IMR-90 (cell line): ENCODE data around the gene FAXDC2. TPM values are rescaled to one million over a fixed set of nuclear protein-coding genes. Genes with fewer than 3 reads are reported as not detected.

Source experiments
- ATAC-seq: fragments of 200-7000 bp; cut with Tn5 transposase; 2 replicates; pipeline ENCODE4 v1.9.1; 2020; ENCODE audit warnings: low read depth, mild to moderate bottlenecking, moderate library complexity
- BruUV-seq: library from RNA; stranded (reverse); fragments of 400-500 nt; replicated peaks from 2 replicates; lab custom pipeline; 2021; lab: Mats Ljungman, UMichigan
- CTCF ChIA-PET: fragments of 300-600 bp; formaldehyde crosslinking; extraction: SDS; loops from one replicate; lab custom pipeline; 2021; ENCODE audit warnings: antibody characterized with exemption; lab: Yijun Ruan, JAX
- POLR2A ChIA-PET: fragments of 300-600 bp; sonication (Branson Sonifier 250); formaldehyde crosslinking; loops from one replicate; lab custom pipeline; 2022; ENCODE audit warnings: antibody characterized with exemption; ENCODE audit not compliant: unreplicated experiment; lab: Charles Lee
- DNase-seq: peaks from one replicate; pipeline ENCODE4 v3.0.0; 2013
- H2AFZ ChIP-seq: replicated peaks from 2 replicates; pipeline ENCODE3; 2013; ENCODE audit warnings: low read length, mild to moderate bottlenecking; ENCODE audit not compliant: poor library complexity
- H2AK5ac ChIP-seq: 2 replicates; pipeline ENCODE4 v1.6.1; 2013; ENCODE audit warnings: low read depth, low read length, inconsistent platforms
- H2AK9ac ChIP-seq: replicated peaks from 2 replicates; pipeline ENCODE3; 2013; ENCODE audit warnings: mild to moderate bottlenecking, low read depth, low read length, moderate library complexity; ENCODE audit not compliant: poor library complexity
- H2BK120ac ChIP-seq: 2 replicates; pipeline ENCODE4 v1.6.1; 2013; ENCODE audit warnings: low read depth, low read length, inconsistent platforms
- H2BK15ac ChIP-seq: 3 replicates; pipeline ENCODE4 v1.6.1; 2013; ENCODE audit warnings: low read depth, low read length, inconsistent platforms
- H2BK20ac ChIP-seq: 2 replicates; pipeline ENCODE4 v1.6.1; 2013; ENCODE audit warnings: low read depth, mild to moderate bottlenecking, inconsistent platforms, low read length, moderate library complexity
- H2BK5ac ChIP-seq: 2 replicates; pipeline ENCODE4 v1.6.1; 2013; ENCODE audit warnings: mild to moderate bottlenecking, low read depth, low read length, inconsistent platforms; ENCODE audit not compliant: poor library complexity, severe bottlenecking
- H3K14ac ChIP-seq: replicated peaks from 2 replicates; pipeline ENCODE4 v1.6.1; 2013; ENCODE audit warnings: low read depth, low read length, inconsistent platforms
- H3K18ac ChIP-seq: 2 replicates; pipeline ENCODE4 v1.6.1; 2013; ENCODE audit warnings: low read depth, low read length, control low read depth
- H3K23ac ChIP-seq: 2 replicates; pipeline ENCODE4 v1.6.1; 2013; ENCODE audit warnings: low read depth, low read length, inconsistent platforms
- H3K27ac ChIP-seq: 2 replicates; pipeline ENCODE4 v1.5.1; 2013; ENCODE audit warnings: mild to moderate bottlenecking, control low read depth, low read length; ENCODE audit not compliant: insufficient read depth
- H3K27me3 ChIP-seq: 2 replicates; pipeline ENCODE4 v1.6.1; 2013; ENCODE audit warnings: low read length; ENCODE audit not compliant: control insufficient read depth, insufficient read depth
- H3K36me3 ChIP-seq: 2 replicates; pipeline ENCODE4 v1.6.1; 2013; ENCODE audit warnings: low read length, mixed read lengths; ENCODE audit not compliant: control insufficient read depth, insufficient read depth
- H3K4ac ChIP-seq: 2 replicates; pipeline ENCODE4 v1.6.1; 2013; ENCODE audit warnings: low read depth, low read length, inconsistent platforms
- H3K4me1 ChIP-seq: 2 replicates; pipeline ENCODE4 v1.6.1; 2013; ENCODE audit warnings: low read length, mixed read lengths; ENCODE audit not compliant: control insufficient read depth, insufficient read depth
- H3K4me2 ChIP-seq: 2 replicates; pipeline ENCODE4 v1.6.1; 2013; ENCODE audit warnings: low read depth, mild to moderate bottlenecking, control low read depth, low read length, moderate library complexity
- H3K4me3 ChIP-seq: 2 replicates; pipeline ENCODE4 v1.5.1; 2013; ENCODE audit warnings: low read depth, mild to moderate bottlenecking, control low read depth, low read length, moderate library complexity; ENCODE audit not compliant: insufficient read depth
- H3K56ac ChIP-seq: 2 replicates; pipeline ENCODE4 v1.6.1; 2013; ENCODE audit warnings: low read length, inconsistent platforms; ENCODE audit not compliant: insufficient read depth; ENCODE audit errors: extremely low read depth
- H3K79me1 ChIP-seq, 2 experiments: 2 replicates each; pipeline ENCODE4 v1.6.1; 2013; ENCODE audit warnings: low read length in 2 of 2, inconsistent platforms in 1 of 2, low read depth in 1 of 2
- H3K9ac ChIP-seq: 2 replicates; pipeline ENCODE4 v1.6.1; 2013; ENCODE audit warnings: low read depth, low read length, control low read depth
- H3K9me1 ChIP-seq: 2 replicates; pipeline ENCODE4 v1.6.1; 2013; ENCODE audit warnings: low read length, inconsistent platforms; ENCODE audit not compliant: insufficient read depth
- H3K9me3 ChIP-seq: 2 replicates; pipeline ENCODE4 v1.6.1; 2013; ENCODE audit warnings: low read length; ENCODE audit not compliant: control insufficient read depth, insufficient read depth
- H4K20me1 ChIP-seq: 2 replicates; pipeline ENCODE4 v1.6.1; 2013; ENCODE audit warnings: low read length, inconsistent platforms; ENCODE audit not compliant: insufficient read depth
- H4K5ac ChIP-seq: 2 replicates; pipeline ENCODE4 v1.6.1; 2013; ENCODE audit warnings: mild to moderate bottlenecking, low read depth, low read length, control low read depth
- H4K8ac ChIP-seq, 2 experiments: 2 replicates each; pipeline ENCODE4 v1.6.1; 2013; ENCODE audit warnings: low read depth in 2 of 2, low read length in 2 of 2, control low read depth in 1 of 2, inconsistent platforms in 1 of 2
- H4K91ac ChIP-seq: 2 replicates; pipeline ENCODE4 v1.6.1; 2013; ENCODE audit warnings: low read depth, low read length, inconsistent platforms; ENCODE audit not compliant: insufficient read depth
- BHLHE40 ChIP-seq: fragments of 150-350 bp; IDR thresholded peaks from 2 replicates; pipeline ENCODE4 v1.6.1; 2016; ENCODE audit warnings: mild to moderate bottlenecking, low read depth, low read length
- CEBPB ChIP-seq: IDR thresholded peaks from 2 replicates; pipeline ENCODE4 v1.6.1; 2012; ENCODE audit warnings: low read depth, low read length, improper control_type of control experiment
- ELK1 ChIP-seq: fragments of 150-350 bp; IDR thresholded peaks from 2 replicates; pipeline ENCODE4 v1.6.1; 2016; ENCODE audit warnings: low read depth, mild to moderate bottlenecking, low read length, moderate library complexity, borderline replicate concordance
- WGBS, 2 experiments: methylation state at CpG; one replicate each; pipeline versions ENCODE4 v1.1.5 to v1.1.7; 2013; ENCODE audit warnings: missing lambda C conversion rate in 2 of 2; ENCODE audit not compliant: insufficient read length in 1 of 2; ENCODE audit errors: extremely low coverage in 2 of 2; 5-methylcytosine and 5-hydroxymethylcytosine counted together
- dilution Hi-C: fragments of 300-500 bp; cut with HindIII; formaldehyde crosslinking; loops from one replicate; pipeline ENCODE4 v1.14.3; 2018; ENCODE audit warnings: low sequenced_read_pairs; ENCODE audit not compliant: unreplicated experiment
- in situ Hi-C: fragments of 300-500 bp; cut with MboI; formaldehyde crosslinking; loops from 3 replicates; pipeline ENCODE4 v1.14.3; 2019; ENCODE audit warnings: low sequenced_read_pairs, inconsistent platforms, mixed read lengths
- intact Hi-C: fragments of 100-400 bp; cut with micrococcal nuclease; formaldehyde crosslinking; loops from 2 replicates; pipeline ENCODE4 v1.10.0; 2022
- polyA plus RNA-seq, 3 experiments: library from polyadenylated mRNA; depleted of rRNA; stranded (reverse); fragments of >200 nt; gene quantifications; 2 replicates each; pipeline ENCODE4 v1.2.3, GENCODE V29; 2012; ENCODE audit warnings: low replicate concordance in 1 of 3
- total RNA-seq: library from RNA; depleted of rRNA; stranded (reverse); fragments of >200 nt; gene quantifications from 2 replicates; pipeline ENCODE4 v1.2.3, GENCODE V29; 2012

The FAXDC2 gene
- total and polyA plus RNA-seq, 2 of the 4 experiments (the other 2 are of a cell fraction) = 4.3 to 8.9 TPM

- DNase-seq (no peak), ATAC-seq (no peak)
- H2BK5ac ChIP-seq = no peak overlapping the region
- H3K4ac ChIP-seq = no peak overlapping the region
- peaks cover 10% of the 10 kb centered on the region for H3K9me3 ChIP-seq
- H2AK9ac ChIP-seq = no peak overlapping the region
- no peak overlapping the region for H2BK20ac ChIP-seq
- intact Hi-C loops = no loop called here
- no peak overlapping the region for H3K14ac ChIP-seq
- no peak overlapping the region for H2BK15ac ChIP-seq
- no peak overlapping the region for H4K91ac ChIP-seq
- no peak overlapping the region for H3K9ac ChIP-seq
- no peak overlapping the region for H4K5ac ChIP-seq
- no TSS peak for BruUV-seq
- H3K4me1 ChIP-seq = no peaks in the 10 kb centered on the region
- H2AK5ac ChIP-seq = no peak overlapping the region
- H4K20me1 ChIP-seq = no peaks in the 10 kb centered on the region
- H2AFZ ChIP-seq = no peak overlapping the region
- in situ Hi-C loops = no loop called here
- no peak overlapping the region for H3K27ac ChIP-seq
- H2BK120ac ChIP-seq = no peak overlapping the region
- TF ChIP-seq ELK1 (no peak), CEBPB (no peak), BHLHE40 (no peak)
- peaks cover 16% of the 10 kb centered on the region for H3K36me3 ChIP-seq
- H4K8ac ChIP-seq = no peak overlapping the region
- no peak overlapping the region for H3K18ac ChIP-seq
- no peak overlapping the region for H3K56ac ChIP-seq
- WGBS, 2 experiments = 93% methylated on average over 5 of the region's 8 CpGs; no CpG with 5 or more reads in 1 of the 2 experiments
- H3K79me1 ChIP-seq = no peaks in the 10 kb centered on the region
- ChIA-PET POLR2A (no interaction called here), CTCF (no interaction called here)
- no peak overlapping the region for H3K23ac ChIP-seq
- no peak overlapping the region for H3K4me2 ChIP-seq
- no peak overlapping the region for H3K4me3 ChIP-seq
- no peaks in the 10 kb centered on the region for H3K27me3 ChIP-seq
- dilution Hi-C loops = no loop called here
- no peaks in the 10 kb centered on the region for H3K9me1 ChIP-seq
Measured at GRCh38 chr5:154884424-154884823, 34.0 kb upstream of the FAXDC2 start.
